Umbilical cord (tissue), 2 donors: ENCODE results near the gene KIF1B. TPM values are rescaled to one million over a fixed set of nuclear protein-coding genes. Genes with fewer than 3 reads are reported as not detected.

Source experiments
- DNase-seq: peaks from one replicate; pipeline ENCODE4 v3.0.0-alpha.2; 2015; ENCODE audit warnings: low spot score
- total RNA-seq: library from RNA; depleted of rRNA; stranded (reverse); fragments of >200 nt; gene quantifications from one replicate; pipeline ENCODE4 v1.2.3, GENCODE V29; 2014; ENCODE audit warnings: low replicate concordance; ENCODE audit not compliant: insufficient read depth

Gene KIF1B
- total RNA-seq, 1 donor from 2014 or later = 40.4 TPM

GRCh38 chr1:10325521-10325920, 115.2 kb downstream of the KIF1B start:
- DNase-seq = no peak

GRCh38 chr1:10326251-10326650, 115.9 kb downstream of the KIF1B start:
- no peak for DNase-seq

- no peak for DNase-seq
Measured at GRCh38 chr1:10328180-10328963, 118.0 kb downstream of the KIF1B start.

GRCh38 chr1:10337436-10337835, 127.1 kb downstream of the KIF1B start:
- no peak for DNase-seq

- DNase-seq = peak; percentile 19
Measured at GRCh38 chr1:10338047-10338446, 127.7 kb downstream of the KIF1B start.

- DNase-seq = peak; percentile 7
Measured at GRCh38 chr1:10338611-10339010, 128.2 kb downstream of the KIF1B start.

- DNase-seq = no peak
Measured at GRCh38 chr1:10339036-10339567, 128.7 kb downstream of the KIF1B start.

- peak; percentile 16 for DNase-seq
Measured at GRCh38 chr1:10339815-10340214, 129.4 kb downstream of the KIF1B start.

- no peak for DNase-seq
Measured at GRCh38 chr1:10340930-10341590, 130.7 kb downstream of the KIF1B start.

- no peak for DNase-seq
Measured at GRCh38 chr1:10347109-10347508, 136.7 kb downstream of the KIF1B start.

- DNase-seq = no peak
Measured at GRCh38 chr1:10353282-10353681, 142.9 kb downstream of the KIF1B start.

GRCh38 chr1:10353693-10354092, 143.3 kb downstream of the KIF1B start:
- DNase-seq = no peak

GRCh38 chr1:10360045-10360444, 149.7 kb downstream of the KIF1B start:
- no peak for DNase-seq

GRCh38 chr1:10361515-10361914, 151.1 kb downstream of the KIF1B start:
- DNase-seq = no peak

GRCh38 chr1:10368194-10368593, 157.8 kb downstream of the KIF1B start:
- no peak for DNase-seq

- DNase-seq = no peak
Measured at GRCh38 chr1:10374442-10374860, 164.1 kb downstream of the KIF1B start.

GRCh38 chr1:10377365-10378029, 167.1 kb downstream of the KIF1B start:
- peak; percentile 74 for DNase-seq

- DNase-seq = peak; percentile 70
Measured at GRCh38 chr1:10378081-10378841, 167.9 kb downstream of the KIF1B start.

GRCh38 chr1:10379101-10379620, 168.8 kb downstream of the KIF1B start:
- peak; percentile 31 for DNase-seq

- no peak for DNase-seq
Measured at GRCh38 chr1:10379676-10380075, 169.3 kb downstream of the KIF1B start.

- no peak for DNase-seq
Measured at GRCh38 chr1:10380594-10381275, 170.4 kb downstream of the KIF1B start.
